ENCODE results near the gene HEPH.
"Not testable (repeated sequence)": the region's sequence is repeated elsewhere in the genome, so short reads cannot be mapped to it uniquely, and the experiment has no call there.

Gene HEPH, protein sequence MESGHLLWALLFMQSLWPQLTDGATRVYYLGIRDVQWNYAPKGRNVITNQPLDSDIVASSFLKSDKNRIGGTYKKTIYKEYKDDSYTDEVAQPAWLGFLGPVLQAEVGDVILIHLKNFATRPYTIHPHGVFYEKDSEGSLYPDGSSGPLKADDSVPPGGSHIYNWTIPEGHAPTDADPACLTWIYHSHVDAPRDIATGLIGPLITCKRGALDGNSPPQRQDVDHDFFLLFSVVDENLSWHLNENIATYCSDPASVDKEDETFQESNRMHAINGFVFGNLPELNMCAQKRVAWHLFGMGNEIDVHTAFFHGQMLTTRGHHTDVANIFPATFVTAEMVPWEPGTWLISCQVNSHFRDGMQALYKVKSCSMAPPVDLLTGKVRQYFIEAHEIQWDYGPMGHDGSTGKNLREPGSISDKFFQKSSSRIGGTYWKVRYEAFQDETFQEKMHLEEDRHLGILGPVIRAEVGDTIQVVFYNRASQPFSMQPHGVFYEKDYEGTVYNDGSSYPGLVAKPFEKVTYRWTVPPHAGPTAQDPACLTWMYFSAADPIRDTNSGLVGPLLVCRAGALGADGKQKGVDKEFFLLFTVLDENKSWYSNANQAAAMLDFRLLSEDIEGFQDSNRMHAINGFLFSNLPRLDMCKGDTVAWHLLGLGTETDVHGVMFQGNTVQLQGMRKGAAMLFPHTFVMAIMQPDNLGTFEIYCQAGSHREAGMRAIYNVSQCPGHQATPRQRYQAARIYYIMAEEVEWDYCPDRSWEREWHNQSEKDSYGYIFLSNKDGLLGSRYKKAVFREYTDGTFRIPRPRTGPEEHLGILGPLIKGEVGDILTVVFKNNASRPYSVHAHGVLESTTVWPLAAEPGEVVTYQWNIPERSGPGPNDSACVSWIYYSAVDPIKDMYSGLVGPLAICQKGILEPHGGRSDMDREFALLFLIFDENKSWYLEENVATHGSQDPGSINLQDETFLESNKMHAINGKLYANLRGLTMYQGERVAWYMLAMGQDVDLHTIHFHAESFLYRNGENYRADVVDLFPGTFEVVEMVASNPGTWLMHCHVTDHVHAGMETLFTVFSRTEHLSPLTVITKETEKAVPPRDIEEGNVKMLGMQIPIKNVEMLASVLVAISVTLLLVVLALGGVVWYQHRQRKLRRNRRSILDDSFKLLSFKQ

DNA sequence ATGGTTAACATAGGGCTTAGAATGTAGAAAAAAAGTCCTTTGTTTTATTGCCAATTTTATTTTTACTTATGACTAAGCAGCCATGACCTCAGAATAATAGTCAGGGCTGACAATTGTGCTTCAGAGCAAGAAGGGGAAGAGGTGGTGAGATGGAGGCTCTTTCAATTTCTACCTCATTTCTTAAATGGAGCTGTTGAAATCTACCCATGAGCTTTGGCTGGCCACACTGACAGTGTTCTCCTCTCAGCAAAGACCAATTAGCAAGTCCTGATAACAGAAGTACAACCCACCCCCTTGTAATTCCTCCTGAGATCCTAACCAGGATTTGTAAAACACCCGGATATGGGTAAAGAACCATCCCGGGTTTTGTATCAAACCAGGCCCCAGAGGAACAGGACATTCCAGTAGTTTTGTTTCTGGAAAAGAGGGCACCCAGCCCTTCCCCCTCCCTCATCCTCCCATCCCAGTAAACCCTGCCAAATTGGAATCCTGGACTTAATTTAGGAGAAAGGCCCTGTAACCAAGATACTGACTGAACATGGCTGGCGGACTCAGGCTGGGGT is at the start of gene HEPH:
TSS of gene HEPH (plus strand) at position 399 of the 563 bp plus-strand sequence. CDS start 6,324 bp downstream, outside the sequence.
- DNase-seq, result no peak

DNA sequence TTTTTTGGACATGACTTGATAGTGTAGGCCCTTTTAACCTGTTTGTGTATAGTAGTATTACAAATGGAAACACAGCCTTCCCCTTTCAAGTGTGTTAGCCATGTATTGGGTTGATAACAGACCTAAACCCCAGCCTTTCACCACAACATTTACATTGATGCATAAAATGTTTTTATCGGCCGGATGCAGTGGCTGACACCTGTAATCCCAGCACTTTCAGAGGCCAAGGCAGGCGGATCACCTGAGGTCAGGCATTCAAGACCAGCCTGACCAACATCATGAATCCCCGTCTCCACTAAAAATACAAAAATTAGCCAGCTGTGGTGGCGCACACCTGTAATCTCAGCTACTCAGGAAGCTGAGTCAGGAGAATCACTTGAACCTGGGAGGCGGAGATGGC is 45.3 kb upstream of the HEPH start:
- DNase-seq, result not testable (repeated sequence)

DNA sequence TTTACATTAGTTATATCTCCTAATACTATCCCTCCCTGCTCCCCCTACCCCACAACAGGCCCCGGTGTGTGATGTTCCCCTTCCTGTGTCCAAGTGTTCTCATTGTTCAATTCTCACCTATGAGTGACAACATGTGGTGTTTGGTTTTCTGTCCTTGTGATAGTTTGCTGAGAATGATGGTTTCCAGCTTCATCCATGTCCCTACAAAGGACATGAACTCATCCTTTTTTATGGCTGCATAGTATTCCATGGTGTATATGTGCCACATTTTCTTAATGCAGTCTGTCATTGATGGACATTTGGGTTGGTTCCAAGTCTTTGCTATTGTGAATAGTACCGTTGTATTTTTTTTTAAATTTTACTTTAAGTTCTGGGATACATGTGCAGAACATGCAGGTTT is 42.7 kb upstream of the HEPH start:
- DNase-seq, result not testable (repeated sequence)

DNA sequence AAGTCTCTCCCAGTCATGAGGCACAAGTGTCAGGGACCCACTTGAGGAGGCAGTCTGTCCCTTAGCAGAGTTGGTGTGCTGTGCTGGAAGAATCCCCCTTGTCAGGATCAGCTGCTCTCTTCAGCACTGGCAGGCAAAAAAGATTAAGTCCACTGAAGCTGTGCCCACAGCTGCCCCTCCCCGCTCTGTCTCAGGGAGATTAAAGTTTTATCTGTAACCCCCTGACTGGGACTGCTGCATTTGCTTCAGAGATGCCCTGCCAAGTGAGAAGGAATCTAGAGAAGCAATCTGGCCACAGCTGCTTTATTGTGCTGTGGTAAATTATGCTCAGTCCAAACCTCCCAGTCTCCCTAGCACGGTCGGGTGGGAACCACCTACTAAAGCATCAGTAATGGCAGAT is 37.4 kb upstream of the HEPH start:
- DNase-seq, result no peak

DNA sequence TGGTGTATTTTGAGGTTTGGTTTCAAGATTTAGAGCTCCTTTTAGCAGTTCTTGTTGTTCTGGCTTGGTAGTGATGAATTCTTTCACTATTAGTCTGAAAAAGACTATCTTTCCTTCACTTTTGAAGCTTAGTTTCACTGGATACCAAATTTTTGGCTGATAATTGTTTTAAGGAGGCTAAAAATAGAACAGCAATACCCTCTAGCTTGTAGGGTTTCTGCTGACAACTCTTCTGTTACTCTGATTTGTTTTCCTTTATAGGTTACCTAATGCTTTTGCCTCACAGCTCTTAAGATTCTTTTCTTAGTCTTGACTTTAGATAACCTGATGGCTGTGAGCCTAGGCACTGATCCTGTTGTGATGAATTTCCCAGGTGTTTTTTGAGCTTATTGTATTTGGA is 33.6 kb upstream of the HEPH start:
- no peak for DNase-seq

DNA sequence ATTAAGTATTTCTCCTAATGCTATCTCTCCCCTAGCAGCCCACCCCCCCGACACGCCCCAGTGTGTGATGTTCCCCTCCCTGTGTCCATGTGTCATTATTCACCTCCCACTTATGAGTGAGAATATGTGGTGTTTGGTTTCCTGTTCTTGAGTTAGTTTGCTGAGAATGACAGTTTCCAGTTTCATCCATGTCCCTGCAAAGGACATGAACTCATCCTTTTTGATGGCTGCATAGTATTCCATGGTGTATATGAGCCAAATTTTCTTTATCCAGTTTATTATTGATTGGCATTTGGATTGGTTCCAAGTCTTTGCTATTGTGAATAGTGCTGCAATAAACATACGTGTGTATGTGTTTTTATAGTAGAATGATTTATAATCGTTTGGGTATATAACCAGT is 28.8 kb upstream of the HEPH start:
- not testable (repeated sequence) for DNase-seq

DNA sequence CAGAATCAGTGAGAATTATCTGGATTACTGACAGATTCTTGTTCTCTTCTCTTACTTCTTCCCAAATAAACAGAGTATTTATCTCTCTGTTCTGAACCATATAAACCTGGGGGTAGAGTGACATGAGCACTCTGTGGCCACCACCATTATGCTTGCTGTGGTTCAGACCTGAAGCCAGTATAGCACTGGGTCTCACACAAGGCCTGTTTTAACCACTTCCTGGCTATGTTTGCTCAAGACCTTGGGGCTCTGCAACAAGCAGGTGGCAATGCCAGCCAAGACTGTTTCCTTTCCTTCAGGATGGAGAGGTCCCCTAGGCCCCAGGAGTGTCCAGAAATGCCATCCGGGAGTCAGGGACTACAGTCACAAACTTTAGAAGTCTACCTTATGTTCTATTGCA is 21.7 kb upstream of the HEPH start:
- no peak for DNase-seq

DNA sequence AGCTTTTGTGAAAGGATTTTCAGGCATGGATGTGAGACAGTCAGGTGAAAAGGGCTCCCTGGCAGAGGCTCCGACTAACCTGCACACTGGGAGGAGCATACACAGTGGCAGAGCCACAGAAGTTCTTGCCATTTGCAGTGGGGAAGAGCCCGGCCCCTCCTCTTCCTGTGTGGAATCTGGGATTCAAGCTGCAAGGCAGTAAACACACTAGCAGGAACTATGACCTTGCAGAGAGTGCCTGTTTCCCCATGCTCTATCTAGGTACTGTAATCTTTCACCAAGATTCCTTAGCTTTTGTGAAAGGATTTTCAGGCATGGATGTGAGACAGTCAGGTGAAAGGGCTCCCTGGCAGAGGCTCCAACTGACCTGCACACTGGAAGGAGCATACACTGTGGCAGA is 19.8 kb upstream of the HEPH start:
- DNase-seq, result no peak

DNA sequence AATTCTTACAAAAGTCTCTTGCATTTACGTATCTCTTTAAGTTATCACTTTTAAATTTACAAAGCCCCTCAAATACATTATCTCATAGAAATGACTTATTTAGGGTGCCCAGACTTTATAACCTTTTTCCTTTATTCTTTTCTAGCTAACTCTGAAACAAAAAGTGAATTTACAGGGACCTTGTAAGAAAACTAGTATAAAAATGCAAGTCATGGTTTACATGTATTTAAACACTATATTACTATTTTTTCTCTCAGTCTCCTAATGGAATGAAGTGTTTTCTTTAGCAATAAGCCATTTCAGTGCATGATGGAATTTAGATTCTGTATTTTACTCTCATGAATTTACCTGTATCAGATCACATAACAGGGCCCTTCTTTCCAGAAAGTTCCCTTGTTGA is 14.5 kb upstream of the HEPH start:
- no peak for DNase-seq

DNA sequence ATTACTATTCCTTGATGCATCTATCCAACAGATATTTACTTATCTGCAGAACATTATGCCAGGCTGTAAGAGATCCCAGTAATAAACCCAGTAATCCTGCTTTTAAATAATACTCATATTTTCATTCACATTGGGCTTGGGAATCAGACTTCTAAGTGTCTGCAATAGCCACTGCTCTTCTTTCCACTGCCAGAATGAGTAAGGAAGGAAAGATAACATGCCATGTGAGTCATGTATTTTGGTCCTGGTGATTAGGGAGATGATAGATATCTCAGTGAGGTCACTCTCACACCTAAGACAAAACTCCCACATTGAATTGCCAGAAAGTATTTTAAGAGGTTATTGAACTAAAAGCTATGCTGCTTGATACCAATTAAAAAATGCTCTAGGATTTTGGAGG is 13.9 kb upstream of the HEPH start:
- DNase-seq, result no peak

DNA sequence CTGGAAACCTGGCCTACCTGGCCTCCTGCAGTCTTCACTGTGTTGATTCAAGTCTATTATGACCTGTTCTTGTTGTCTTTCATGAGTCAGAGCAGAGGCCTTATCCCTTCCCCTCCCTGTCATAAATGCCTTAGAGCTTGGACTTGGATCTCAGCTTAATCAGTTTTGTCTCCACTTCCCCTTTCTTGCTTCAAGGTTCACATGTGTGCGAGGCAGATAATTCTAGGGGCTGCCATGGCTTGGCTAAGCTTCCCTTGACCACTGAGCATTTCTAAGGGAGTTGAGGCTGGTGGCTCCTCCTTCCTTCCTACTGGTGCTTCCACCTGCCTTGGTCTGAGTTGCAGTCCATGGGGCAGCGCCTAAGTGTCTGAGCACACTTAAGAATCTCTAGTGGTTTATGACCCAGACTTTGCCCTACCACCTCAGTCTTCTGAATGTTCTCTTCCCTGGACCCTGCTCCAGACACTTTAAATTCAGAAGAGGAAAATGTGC is 1.7 kb upstream of the HEPH start:
- DNase-seq, result no peak

DNA sequence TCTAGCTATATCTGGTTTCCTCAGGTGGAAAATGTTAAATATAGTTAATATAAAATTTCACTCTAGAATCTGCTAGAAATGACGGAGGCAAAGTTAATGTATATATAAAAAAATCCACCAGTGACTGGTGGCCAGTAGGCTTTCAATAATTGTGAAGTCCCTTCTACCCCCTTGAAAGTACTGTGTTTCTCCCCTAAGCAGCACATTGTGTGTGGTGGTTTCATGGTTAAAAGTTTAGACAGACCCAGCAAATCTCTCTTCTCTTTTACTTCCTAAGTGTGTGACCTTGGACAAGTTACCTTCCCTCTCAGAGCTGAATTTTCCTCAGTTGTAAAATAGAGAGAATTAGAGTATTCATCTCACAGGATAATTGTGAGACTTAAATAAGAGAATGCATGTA is 600 bp upstream of the HEPH start:
- no peak for DNase-seq

DNA sequence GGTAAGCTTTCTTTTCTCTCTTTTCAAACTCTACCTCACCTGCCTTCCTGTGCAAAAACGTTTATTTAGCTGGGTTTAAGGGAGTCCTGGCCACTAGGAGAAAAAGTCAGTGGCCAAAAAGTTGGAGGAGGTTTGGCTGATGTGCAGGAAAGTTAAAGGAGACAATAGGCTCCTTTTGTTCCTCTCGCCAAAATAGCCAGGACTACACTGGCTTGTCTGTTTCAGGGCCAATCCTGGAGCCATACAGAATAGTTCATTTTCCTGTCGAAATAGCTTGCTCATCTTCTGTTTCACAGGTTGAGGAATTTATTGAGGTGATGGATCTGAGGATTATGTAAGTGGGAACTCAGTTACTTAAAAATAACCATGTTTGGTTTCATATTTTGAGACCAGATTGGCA is 423 bp downstream of the HEPH start:
- no peak for DNase-seq

DNA sequence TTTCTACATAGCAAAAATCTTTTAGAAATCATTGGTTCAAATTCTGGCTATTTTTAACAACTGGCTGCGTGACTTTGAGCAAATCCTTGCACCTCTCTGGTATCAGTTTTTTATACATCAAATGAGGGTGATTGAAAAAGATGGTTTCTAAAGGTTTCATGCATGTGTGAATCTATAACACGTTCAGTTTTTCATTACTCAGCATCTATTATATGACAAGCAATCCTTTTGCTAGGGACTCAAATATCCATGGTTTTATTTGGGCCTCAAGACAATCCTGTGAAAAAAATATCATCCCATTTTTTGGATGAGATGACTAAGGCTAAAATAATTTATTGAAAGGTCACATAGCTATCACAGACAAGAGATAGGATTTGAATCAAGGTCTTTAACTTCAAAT is 884 bp downstream of the HEPH start:
- DNase-seq, result no peak

DNA sequence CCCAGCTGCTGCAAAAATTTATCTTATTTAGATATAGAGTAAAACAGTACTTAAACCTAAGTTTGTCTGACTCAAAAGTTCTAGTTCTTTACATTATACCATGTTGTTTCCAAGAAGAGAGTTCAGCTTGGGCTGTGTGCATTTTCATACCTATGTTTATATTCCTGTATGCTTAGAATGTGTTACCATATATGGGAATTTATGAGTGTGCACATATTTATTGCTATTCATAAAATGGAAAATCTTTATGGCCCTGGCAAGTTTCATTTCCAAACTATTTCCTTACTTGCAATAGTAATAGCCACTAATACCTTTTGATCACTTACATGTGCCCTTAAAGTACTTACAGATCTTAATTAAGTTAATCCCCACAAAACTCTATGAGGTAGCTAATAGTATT is 2.6 kb downstream of the HEPH start:
- no peak for DNase-seq

DNA sequence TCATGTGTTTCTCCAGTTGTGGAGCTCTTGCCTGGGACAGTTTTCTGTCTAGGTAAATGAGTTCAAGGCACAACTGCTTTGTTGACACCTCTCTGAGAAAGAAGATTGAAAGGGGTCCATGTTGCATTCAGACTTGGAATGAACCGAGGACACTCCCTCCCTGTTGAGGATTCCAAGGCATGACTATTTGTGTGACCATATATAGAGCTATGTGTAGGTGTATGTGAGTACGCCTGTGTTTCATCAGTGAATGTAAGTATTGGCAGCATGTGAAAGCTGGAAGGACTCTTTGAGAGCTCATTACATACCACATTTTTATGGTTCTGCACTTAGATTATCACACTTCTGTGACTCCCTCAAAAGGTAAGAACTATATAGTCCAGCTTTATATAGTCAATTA is 3.4 kb downstream of the HEPH start:
- no peak for DNase-seq

DNA sequence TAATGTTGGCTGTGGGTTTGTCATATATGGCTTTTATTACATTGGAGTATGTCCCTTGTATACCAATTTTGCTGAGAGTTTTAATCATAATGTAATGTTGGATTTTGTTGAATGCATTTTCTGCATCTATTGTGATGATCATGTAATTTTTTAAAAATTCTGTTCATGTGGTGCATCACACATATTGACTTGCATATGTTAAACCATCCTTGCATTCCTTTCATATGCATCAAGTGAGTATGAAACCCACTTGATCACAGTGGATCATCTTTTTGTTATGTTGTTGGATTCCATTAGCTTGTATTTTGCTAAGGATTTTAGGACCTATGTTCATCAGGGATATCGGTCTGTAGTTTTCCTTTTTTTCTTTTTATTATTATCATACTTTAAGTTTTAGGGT is 12.1 kb downstream of the HEPH start:
- DNase-seq, result no peak

DNA sequence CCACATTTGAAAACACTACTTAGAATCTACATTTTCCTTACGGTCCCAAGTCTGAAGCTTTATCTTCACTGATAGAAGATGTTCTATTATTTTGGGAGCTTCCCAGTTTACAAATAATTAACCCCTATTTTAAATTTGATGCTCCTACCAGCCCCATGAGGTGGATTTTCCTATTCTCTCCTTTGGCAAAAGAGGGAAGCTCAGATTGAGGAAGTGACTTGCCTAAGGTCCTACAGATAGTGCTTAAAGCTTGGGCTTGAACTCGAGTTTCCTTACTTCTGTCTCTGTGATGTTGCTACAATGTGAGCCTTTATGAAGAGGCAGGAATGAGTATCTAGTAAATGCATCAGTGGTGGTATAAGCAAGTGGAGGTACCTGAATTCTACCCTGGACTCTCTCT is 27.5 kb downstream of the HEPH start:
- DNase-seq, result no peak

DNA sequence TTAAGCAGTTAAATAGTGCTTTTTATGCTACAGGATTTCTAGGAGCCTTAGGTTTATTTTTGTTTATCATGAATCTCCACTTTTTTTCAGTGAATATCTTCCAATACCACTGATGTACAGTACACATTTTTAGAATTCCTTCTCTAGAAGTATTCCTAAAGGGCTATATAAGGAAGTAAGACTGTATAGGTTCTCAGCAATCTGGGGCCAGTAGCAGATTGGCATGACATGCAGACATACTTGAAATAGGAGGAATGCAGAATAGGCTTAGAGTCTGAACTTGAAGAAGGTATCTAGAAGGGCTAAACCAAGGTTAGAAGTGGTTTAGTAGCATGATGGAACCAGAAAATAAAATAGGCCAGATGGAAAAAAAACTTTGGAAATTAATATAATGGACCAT is 29.8 kb downstream of the HEPH start:
- DNase-seq, result no peak

DNA sequence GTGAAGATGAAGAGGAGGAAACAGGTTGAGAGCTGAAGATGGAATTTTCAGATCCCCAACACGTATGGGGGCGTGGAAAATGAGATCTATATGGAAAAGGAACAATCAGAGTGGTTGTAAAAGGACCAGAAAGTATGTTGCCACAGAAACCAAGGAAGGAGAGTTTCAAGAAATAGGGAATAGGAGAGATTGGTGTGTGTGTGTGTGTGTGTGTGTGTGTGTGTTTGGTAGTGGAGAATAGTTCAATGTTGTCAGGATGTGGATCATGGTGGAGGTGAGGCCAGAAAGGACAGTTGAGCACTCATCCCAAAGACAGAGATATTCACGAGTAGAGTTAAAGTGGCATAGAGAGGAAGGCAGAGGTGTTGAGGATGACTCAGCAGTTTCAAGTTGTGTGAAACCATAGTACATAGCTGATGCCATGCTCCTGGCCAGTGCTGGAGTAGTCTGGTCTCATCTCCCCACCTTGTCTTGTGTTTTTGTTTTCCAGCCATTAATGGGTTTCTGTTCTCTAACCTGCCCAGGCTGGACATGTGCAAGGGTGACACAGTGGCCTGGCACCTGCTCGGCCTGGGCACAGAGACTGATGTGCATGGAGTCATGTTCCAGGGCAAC is 36.1 kb downstream of the HEPH start:
- no peak for DNase-seq

DNA sequence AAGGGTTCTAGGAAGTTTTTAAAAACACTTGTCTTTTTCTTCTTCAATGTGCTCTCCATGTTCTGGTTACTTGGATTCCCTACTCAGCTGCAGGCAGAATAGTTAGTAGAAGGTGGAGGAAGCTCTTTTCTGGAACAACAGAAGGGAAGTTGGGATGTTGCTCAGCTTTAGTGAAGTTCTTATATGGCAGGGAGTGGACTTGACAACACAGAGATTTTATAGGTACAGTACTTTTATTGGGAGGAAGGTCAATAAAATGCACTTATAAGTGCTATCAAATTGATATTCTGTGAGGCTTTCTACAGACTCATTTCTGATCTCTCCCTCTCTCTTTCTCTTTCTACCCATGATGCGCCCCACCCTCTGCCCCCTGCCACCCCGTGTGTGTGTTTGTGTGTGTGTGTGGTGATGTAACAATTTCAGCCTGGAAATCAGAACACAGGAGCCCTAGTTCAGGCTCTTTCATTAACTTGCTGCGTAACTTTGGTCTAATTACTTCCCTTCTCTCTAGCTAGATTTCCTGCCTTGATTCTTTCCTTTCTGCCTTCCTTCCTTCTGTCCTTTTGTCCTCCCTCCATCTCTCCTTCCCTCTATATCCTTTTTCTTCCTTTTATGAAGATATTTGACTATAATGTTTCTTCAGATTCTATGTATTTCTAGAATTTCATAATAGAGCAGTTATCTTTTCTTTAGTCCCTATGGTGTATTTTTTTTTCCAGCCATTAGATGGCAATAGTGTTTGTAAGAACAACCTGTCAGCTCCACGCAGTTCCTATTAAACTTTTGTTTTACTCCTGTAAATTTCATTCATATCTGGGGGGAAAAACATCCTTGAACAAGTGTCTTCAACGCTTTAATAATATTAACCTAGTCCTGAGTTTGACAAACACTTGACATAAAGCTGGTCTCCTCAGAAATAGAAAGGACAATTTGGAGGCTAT is 37.1 kb downstream of the HEPH start:
- no peak for DNase-seq

Data from bone marrow (tissue), 2 donors.